GM06990 (cell line): ENCODE data around the gene ZNF414.

Source experiments
- DNase-seq: peaks from one replicate; pipeline ENCODE4 v3.0.0-alpha.2; 2011; ENCODE audit not compliant: insufficient read length; ENCODE audit errors: extremely low read depth
- H3K27me3 ChIP-seq: replicated peaks from 2 replicates; pipeline ENCODE4 v1.6.0; 2011; ENCODE audit warnings: low read length; ENCODE audit not compliant: control insufficient read depth, insufficient read depth
- H3K36me3 ChIP-seq: 2 replicates; pipeline ENCODE4 v1.5.1; 2011; ENCODE audit warnings: low read length; ENCODE audit not compliant: control insufficient read depth, insufficient read depth
- H3K4me3 ChIP-seq: replicated peaks from 2 replicates; pipeline ENCODE4 v1.5.1; 2011; ENCODE audit warnings: low read depth, mild to moderate bottlenecking, control low read depth, low read length
- TF ChIP-seq, protein P1 (sequence below): IDR thresholded peaks from 2 replicates; pipeline ENCODE4 v1.5.1; 2011; ENCODE audit warnings: low read length, control low read depth, mild to moderate bottlenecking, inconsistent platforms; ENCODE audit not compliant: insufficient read depth, poor library complexity, severe bottlenecking

The ZNF414 gene

DNA sequence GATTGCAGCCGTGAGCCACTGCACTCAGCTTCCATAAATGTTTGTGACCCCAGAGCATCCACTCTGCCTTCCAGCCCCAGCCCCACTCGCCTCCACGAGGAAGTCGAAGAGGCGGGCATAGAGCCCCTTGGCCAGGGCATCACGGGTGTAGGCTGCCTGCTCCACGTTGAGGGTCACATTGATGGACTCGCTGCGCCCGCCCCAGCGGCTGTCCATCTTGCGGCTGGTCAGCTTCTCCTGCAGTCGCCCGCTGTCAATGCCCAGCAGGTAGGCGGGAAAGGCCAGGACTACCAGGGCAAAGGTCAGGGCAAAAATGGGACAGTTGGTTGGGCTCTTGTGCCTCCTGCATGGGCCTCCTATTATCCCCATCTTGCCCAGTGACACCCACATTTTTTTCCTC lies 36.1 kb upstream of the ZNF414 start:
- TF ChIP-seq, protein P1, sequence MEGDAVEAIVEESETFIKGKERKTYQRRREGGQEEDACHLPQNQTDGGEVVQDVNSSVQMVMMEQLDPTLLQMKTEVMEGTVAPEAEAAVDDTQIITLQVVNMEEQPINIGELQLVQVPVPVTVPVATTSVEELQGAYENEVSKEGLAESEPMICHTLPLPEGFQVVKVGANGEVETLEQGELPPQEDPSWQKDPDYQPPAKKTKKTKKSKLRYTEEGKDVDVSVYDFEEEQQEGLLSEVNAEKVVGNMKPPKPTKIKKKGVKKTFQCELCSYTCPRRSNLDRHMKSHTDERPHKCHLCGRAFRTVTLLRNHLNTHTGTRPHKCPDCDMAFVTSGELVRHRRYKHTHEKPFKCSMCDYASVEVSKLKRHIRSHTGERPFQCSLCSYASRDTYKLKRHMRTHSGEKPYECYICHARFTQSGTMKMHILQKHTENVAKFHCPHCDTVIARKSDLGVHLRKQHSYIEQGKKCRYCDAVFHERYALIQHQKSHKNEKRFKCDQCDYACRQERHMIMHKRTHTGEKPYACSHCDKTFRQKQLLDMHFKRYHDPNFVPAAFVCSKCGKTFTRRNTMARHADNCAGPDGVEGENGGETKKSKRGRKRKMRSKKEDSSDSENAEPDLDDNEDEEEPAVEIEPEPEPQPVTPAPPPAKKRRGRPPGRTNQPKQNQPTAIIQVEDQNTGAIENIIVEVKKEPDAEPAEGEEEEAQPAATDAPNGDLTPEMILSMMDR: no peak
- DNase-seq: no peak
- H3K27me3 ChIP-seq: no peaks in the 10 kb centered on the region
- no peaks in the 10 kb centered on the region for H3K36me3 ChIP-seq
- no peak overlapping the region for H3K4me3 ChIP-seq

DNA sequence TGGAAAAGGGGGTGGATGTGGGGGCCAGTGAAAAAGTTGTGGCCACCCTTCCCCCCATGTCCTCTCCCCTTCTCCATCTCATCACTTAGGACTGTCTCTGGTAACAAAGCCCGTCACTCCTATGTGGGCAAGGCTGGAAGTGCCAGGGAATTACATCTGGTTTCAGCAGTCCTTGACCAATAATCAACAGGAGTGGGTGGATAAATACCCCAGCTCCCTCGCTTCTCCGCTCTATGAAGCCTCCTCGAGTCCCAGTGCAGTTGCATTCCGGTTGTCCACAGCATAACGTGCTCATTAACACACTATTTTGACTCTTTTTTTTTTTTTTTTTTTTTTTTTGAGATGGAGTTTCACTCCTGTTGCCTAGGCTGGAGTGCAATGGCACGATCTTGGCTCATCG lies 31.8 kb upstream of the ZNF414 start:
- no peak overlapping the region for H3K4me3 ChIP-seq
- no peaks in the 10 kb centered on the region for H3K27me3 ChIP-seq
- TF ChIP-seq, protein P1: no peak
- DNase-seq: no peak
- no peaks in the 10 kb centered on the region for H3K36me3 ChIP-seq

- TF ChIP-seq, protein P1: no peak
- Histone ChIP-seq H3K36me3 (no peaks in the 10 kb centered on the region), H3K27me3 (no peaks in the 10 kb centered on the region), H3K4me3 (no peak overlapping the region)
- no peak for DNase-seq
Observed at GRCh38 chr19:8544168-8544567, 30.2 kb upstream of the ZNF414 start.

GRCh38 chr19:8539621-8540149 lies 25.7 kb upstream of the ZNF414 start:
- TF ChIP-seq, protein P1: no peak
- no peak for DNase-seq
- Histone ChIP-seq H3K36me3 (no peaks in the 10 kb centered on the region), H3K27me3 (no peaks in the 10 kb centered on the region), H3K4me3 (no peak overlapping the region)

DNA sequence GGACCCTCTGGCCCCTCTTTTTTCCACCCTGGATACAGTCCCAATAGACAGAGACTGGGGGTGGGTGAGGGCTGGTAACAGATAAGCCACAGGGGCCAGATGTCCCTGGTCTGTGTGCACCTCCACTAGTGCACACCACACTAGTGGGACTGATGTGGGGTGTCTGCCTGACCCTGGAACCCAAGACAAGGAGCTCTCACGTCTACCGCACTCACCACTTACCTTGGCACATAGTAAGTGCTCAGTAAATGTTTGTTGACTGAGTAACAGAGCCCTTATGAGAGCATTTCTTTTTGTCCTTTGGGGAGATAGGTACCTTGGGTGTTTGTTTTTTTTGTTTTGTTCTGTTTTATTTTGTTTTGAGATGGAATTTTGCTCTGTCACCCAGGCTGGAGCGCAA lies 23.1 kb upstream of the ZNF414 start:
- Histone ChIP-seq H3K36me3 (no peaks in the 10 kb centered on the region), H3K4me3 (no peak overlapping the region), H3K27me3 (no peaks in the 10 kb centered on the region)
- DNase-seq: no peak
- TF ChIP-seq, protein P1: no peak

DNA sequence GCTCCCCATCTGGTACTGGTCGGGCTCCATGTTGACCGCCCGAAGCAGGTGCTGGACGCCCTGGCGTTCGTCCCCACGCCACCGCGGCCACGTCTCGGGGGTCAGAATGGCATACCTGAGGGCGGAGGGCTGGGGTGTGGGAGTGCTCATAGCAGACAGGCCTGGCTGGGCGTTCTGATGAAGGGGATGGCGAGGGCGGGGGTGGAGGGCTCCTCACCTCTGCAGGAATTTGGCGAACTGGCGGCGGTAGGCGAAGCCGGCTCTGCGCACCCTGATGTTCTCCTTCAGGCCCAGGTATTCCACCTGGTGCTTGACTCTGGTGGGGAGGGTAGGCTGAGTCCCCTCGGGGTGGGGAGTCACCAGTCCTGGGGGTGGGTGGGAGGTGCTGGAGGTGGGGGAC lies 22.3 kb upstream of the ZNF414 start:
- H3K36me3 ChIP-seq: no peaks in the 10 kb centered on the region
- H3K27me3 ChIP-seq: no peaks in the 10 kb centered on the region
- no peak for DNase-seq
- no peak overlapping the region for H3K4me3 ChIP-seq
- TF ChIP-seq, protein P1: no peak
